Fibroblast of pulmonary artery (primary cell): ENCODE measurements around the gene TNFRSF8.

Source experiments
- DNase-seq: peaks from one replicate; pipeline ENCODE4 v3.0.0-alpha.2; 2010; ENCODE audit warnings: low read depth
- H3K4me3 ChIP-seq: replicated peaks from 2 replicates; pipeline ENCODE4 v1.5.1; 2011; ENCODE audit warnings: low read depth, mild to moderate bottlenecking, control low read depth, low read length, moderate library complexity
- CTCF ChIP-seq: IDR thresholded peaks from 2 replicates; pipeline ENCODE4 v1.5.1; 2011; ENCODE audit warnings: mild to moderate bottlenecking, control low read depth, low read length, inconsistent platforms; ENCODE audit errors: missing control alignments

The TNFRSF8 gene

GRCh38 chr1:12124693-12125421, 61.8 kb downstream of the TNFRSF8 start:
- H3K4me3 ChIP-seq, result no peak overlapping the region

GRCh38 chr1:12125422-12126355, 62.6 kb downstream of the TNFRSF8 start:
- H3K4me3 ChIP-seq, result no peak overlapping the region
- no peak for DNase-seq
- TF ChIP-seq CTCF, result no peak

More at GRCh38 chr1:12124693-12125421, 61.8 kb downstream of the TNFRSF8 start:
- TF ChIP-seq CTCF, result peak; percentile 94
- peak; percentile 85 for DNase-seq

GRCh38 chr1:12126781-12127180, 63.7 kb downstream of the TNFRSF8 start:
- DNase-seq, result no peak
- TF ChIP-seq CTCF, result no peak
- H3K4me3 ChIP-seq, result no peak overlapping the region

- DNase-seq, result no peak
- TF ChIP-seq CTCF, result no peak
- no peak overlapping the region for H3K4me3 ChIP-seq
Observed at GRCh38 chr1:12127206-12127810, 64.2 kb downstream of the TNFRSF8 start.

GRCh38 chr1:12128120-12128519, 65.0 kb downstream of the TNFRSF8 start:
- H3K4me3 ChIP-seq, result no peak overlapping the region
- DNase-seq, result no peak
- TF ChIP-seq CTCF, result no peak

- no peak overlapping the region for H3K4me3 ChIP-seq
- no peak for TF ChIP-seq CTCF
- no peak for DNase-seq
Observed at GRCh38 chr1:12129624-12130023, 66.5 kb downstream of the TNFRSF8 start.
